ENCODE measurements around the gene EIF4E1B.

EIF4E1B gene

DNA sequence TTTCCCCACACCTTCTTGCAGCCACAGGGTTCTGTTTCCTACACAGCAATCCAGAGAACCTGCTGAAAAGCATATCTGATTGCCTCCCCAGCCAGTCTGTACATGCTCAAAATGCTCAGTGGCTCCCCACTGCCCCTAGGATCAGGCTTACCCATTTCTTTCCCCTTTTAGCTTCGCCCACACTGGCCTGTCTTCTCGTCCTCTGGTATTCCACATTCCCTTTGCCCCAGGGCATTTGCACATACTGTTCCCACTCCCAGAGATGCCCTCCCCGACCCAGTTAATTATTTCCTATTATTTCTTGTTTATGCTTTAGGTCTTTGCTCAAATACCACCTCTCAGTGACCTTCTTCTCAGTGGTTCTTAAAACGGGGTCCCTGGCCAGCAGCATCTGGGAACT is 10.1 kb downstream of the EIF4E1B start:
- TF ChIP-seq FOXK2 (IDR thresholded peaks at IDR 0.05) (no peak), HDGF (IDR thresholded peaks at IDR 0.05; ENCODE audit: borderline replicate concordance) (no peak), ARNT (IDR thresholded peaks at IDR 0.05) (no peak), CTBP1 (IDR thresholded peaks at IDR 0.05; ENCODE audit: borderline replicate concordance) (no peak), LEF1 (IDR thresholded peaks at IDR 0.05; ENCODE audit: borderline replicate concordance) (no peak), ZNF384 (IDR thresholded peaks at IDR 0.05) (no peak), FOXA1 (IDR thresholded peaks at IDR 0.05) (no peak)
- TF ChIP-seq, protein P1, sequence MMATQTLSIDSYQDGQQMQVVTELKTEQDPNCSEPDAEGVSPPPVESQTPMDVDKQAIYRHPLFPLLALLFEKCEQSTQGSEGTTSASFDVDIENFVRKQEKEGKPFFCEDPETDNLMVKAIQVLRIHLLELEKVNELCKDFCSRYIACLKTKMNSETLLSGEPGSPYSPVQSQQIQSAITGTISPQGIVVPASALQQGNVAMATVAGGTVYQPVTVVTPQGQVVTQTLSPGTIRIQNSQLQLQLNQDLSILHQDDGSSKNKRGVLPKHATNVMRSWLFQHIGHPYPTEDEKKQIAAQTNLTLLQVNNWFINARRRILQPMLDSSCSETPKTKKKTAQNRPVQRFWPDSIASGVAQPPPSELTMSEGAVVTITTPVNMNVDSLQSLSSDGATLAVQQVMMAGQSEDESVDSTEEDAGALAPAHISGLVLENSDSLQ (IDR thresholded peaks at IDR 0.05) = no peak
- CTCF ChIA-PET = interaction anchor here (1.2 kb wide), 1 partner anchor 10 kb away, joined by 3 read pairs; the partner anchor contains the start of genes EIF4E1B and SNCB
- no peak for DNase-seq (ENCODE audit: extremely low spot score)
- POLR2A ChIA-PET = interaction anchor here (1.1 to 1.5 kb wide), 2 partner anchors 10 to 31 kb away, joined by 3 read pairs; partner anchors contain the start of genes EIF4E1B and SNCB

DNA sequence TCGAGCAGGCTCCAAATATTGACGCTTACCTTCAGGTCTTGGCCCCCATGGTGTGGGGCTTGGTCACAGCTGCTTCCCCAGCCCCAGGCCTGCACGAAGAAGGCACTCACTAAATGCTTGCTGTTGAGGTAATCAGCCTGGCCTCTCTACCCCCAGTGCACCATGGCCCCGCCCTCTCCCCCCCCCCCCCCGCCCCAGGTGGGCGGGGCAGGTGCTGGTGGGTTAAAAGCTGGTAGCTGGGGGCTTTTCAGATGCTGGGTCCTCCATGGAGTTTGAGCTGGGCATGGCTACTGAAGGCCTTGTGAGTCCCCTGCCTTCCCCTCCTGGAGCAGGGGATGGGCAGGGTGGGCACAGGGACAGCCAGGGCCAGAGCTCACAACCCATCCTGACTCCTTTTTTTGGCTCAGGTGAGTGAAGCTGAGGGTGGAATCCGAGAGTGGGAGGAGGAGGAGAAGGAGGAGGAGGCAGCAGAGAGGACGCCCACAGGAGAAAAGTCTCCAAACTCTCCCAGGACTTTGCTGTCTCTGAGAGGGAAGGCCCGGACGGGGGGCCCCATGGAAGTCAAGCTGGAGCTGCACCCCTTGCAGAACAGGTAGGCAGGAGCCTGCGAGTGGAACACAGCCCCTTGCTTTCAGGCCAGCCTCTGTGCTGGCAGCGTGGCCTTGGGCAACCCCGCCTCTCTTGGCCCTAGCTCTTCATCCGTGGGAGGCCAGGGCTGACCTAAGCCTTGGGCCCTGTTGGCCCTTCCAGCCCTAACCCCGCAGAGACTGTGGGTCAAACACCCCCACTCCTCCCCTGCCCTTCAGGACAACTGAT is 12.4 kb downstream of the EIF4E1B start:
- ChIA-PET POLR2A (interaction anchor here (0.8 kb wide), 1 partner anchor 12 kb away, joined by 3 read pairs; the partner anchor contains the start of genes EIF4E1B and SNCB), CTCF (no interaction called here)
- DNase-seq (ENCODE audit: extremely low spot score) = no peak
- TF ChIP-seq FOXM1 (IDR thresholded peaks at IDR 0.05; ENCODE audit: borderline replicate concordance) (no peak), FOXK2 (IDR thresholded peaks at IDR 0.05) (no peak), FOXA1 (IDR thresholded peaks at IDR 0.05) (no peak), TARDBP (IDR thresholded peaks at IDR 0.05) (no peak)

DNA sequence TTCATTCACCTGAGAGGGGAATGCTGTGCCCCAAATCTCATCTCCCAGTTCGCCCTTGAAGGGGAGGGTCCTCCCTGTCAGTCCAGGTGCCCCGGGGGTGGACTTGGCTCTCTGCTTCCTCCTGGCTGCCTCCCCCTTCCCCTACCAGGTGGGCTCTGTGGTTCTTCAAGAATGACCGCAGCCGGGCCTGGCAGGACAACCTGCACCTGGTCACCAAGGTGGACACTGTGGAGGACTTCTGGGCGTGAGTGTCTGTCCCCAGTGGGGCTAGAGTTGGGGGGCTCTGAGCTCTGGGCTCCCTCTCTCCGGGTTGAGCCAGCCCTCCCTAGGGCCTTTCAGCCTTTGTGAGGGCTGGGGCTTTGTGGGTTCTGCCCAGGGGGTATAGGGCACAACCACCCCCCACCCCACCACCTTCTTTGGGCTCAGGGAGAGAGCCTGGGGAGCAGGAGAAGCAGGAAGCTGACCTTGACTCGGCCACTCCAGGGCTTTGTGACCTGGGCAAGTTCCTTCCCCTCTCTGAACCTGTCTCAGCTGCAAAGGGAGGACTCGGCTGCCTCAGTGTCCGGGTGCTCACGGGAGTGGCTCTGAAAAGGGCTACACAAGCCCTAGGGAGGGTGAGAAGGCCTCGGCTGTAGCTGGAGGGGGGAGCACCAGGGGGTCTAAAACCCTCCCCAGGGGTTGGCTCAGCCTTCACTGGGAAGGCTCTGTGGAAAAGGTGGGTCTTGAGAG is 13.2 kb downstream of the EIF4E1B start:
- POLR2A ChIA-PET = interaction anchor here (0.8 kb wide), 1 partner anchor 13 kb away, joined by 3 read pairs; the partner anchor contains the start of genes EIF4E1B and SNCB
- CTCF ChIA-PET = interaction anchor here (0.7 kb wide), 1 partner anchor 1739 kb away, joined by 3 read pairs; no protein-coding TSS in a partner anchor
- no peak for DNase-seq (ENCODE audit: extremely low spot score)
- TF ChIP-seq SP1 (IDR thresholded peaks at IDR 0.05) = no peak
- TF ChIP-seq LEF1 (IDR thresholded peaks at IDR 0.05; ENCODE audit: borderline replicate concordance) = no peak
- TF ChIP-seq NFRKB (IDR thresholded peaks at IDR 0.05) = no peak
- no peak for TF ChIP-seq CTBP1 (IDR thresholded peaks at IDR 0.05; ENCODE audit: borderline replicate concordance)
- no peak for TF ChIP-seq BHLHE40 (IDR thresholded peaks at IDR 0.05; ENCODE audit: borderline replicate concordance)
- TF ChIP-seq HDGF (IDR thresholded peaks at IDR 0.05; ENCODE audit: borderline replicate concordance) = no peak
- no peak for TF ChIP-seq FOXA1 (IDR thresholded peaks at IDR 0.05)
- TF ChIP-seq TARDBP (IDR thresholded peaks at IDR 0.05) = no peak
- no peak for TF ChIP-seq L3MBTL2 (conservative IDR thresholded peaks at IDR 0.05)
- TF ChIP-seq ARNT (IDR thresholded peaks at IDR 0.05) = no peak
- TF ChIP-seq ZNF384 (IDR thresholded peaks at IDR 0.05) = no peak
- no peak for TF ChIP-seq FOXK2 (IDR thresholded peaks at IDR 0.05)
- TF ChIP-seq SUZ12 (IDR thresholded peaks at IDR 0.05) = no peak
- no peak for TF ChIP-seq ELF4 (IDR thresholded peaks at IDR 0.05)
- TF ChIP-seq, protein P1 (IDR thresholded peaks at IDR 0.05) = no peak
- no peak for TF ChIP-seq FOXM1 (IDR thresholded peaks at IDR 0.05; ENCODE audit: borderline replicate concordance)

DNA sequence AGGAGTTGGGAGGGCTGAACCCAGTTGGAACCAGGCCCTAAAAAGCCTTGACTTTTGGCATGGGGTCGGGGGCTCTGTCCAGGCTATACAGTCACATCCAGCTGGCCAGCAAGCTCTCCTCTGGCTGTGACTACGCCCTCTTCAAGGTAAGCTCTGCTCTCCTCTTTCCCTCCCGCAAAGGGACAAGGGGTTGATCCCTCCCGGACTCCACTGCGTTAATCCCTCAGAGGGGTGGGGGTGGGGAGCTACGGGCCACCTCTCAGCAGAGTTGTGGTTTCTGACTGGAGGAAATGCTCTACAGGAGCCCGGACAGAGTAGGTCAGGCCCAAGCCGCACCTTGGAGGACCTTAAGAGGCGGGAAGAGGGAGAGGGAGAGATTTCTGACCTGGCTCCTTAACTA is 13.8 kb downstream of the EIF4E1B start:
- no peak for DNase-seq (ENCODE audit: extremely low spot score)
- CTCF ChIA-PET = interaction anchor here (0.7 kb wide), 1 partner anchor 1739 kb away, joined by 3 read pairs; no protein-coding TSS in a partner anchor
- POLR2A ChIA-PET = no interaction called here
- TF ChIP-seq ELF4 (IDR thresholded peaks at IDR 0.05) (no peak), NFRKB (IDR thresholded peaks at IDR 0.05) (no peak), BHLHE40 (IDR thresholded peaks at IDR 0.05; ENCODE audit: borderline replicate concordance) (no peak)

DNA sequence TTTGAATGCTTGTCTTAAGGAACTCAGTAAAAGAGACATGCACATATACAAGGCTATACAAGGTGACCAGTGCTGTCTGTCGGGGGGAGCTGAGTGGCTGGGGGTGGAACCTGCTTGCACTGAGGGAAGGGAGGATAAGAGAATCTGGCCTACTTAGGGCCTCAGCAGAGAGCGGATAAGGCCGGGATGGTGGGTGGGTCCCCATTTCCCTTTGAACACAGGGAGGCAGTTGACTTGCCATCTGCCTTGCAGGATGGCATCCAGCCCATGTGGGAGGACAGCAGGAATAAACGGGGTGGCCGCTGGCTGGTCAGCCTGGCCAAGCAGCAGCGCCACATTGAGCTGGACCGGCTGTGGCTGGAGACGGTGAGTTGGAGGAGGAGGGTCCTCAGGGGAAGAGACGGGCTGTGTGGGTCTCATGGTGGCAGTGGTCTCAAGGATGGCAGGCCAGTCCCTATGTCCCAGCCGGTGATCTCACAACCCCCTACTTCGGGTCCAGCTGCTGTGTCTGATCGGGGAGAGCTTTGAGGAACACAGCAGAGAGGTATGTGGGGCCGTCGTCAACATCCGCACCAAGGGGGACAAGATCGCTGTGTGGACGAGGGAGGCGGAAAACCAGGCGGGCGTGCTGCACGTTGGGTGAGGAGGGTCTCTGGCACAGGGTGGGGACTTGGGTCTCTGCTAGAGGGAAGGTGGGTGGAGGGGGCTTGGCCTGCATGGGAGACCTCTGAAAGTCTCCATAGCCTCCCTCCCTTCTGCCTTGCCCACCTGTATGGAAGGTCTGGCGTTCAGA is 14.6 kb downstream of the EIF4E1B start:
- no peak for TF ChIP-seq LEF1 (IDR thresholded peaks at IDR 0.05; ENCODE audit: borderline replicate concordance)
- no peak for TF ChIP-seq ZNF384 (IDR thresholded peaks at IDR 0.05)
- no peak for TF ChIP-seq FOXM1 (IDR thresholded peaks at IDR 0.05; ENCODE audit: borderline replicate concordance)
- no peak for TF ChIP-seq NFRKB (IDR thresholded peaks at IDR 0.05)
- no peak for TF ChIP-seq CTBP1 (IDR thresholded peaks at IDR 0.05; ENCODE audit: borderline replicate concordance)
- no peak for TF ChIP-seq ELF4 (IDR thresholded peaks at IDR 0.05)
- no peak for TF ChIP-seq SP1 (IDR thresholded peaks at IDR 0.05)
- no peak for TF ChIP-seq TARDBP (IDR thresholded peaks at IDR 0.05)
- no peak for TF ChIP-seq ARNT (IDR thresholded peaks at IDR 0.05)
- TF ChIP-seq FOXK2 (IDR thresholded peaks at IDR 0.05) = no peak
- no peak for TF ChIP-seq SUZ12 (IDR thresholded peaks at IDR 0.05)
- TF ChIP-seq FOXA1 (IDR thresholded peaks at IDR 0.05) = no peak
- TF ChIP-seq BHLHE40 (IDR thresholded peaks at IDR 0.05; ENCODE audit: borderline replicate concordance) = no peak
- TF ChIP-seq, protein P1 (IDR thresholded peaks at IDR 0.05) = no peak
- no peak for DNase-seq (ENCODE audit: extremely low spot score)
- CTCF ChIA-PET = interaction anchor here (0.6 kb wide), 1 partner anchor 15 kb away, joined by 4 read pairs; no protein-coding TSS in a partner anchor
- POLR2A ChIA-PET = no interaction called here

Measured in HEK293T (cell line).